HepG2 (cell line): ENCODE measurements around the gene MOG. TPM values are rescaled to one million over a fixed set of nuclear protein-coding genes. Genes with fewer than 3 reads are reported as not detected.

Experiments used
- CHD4 ChIP-seq: fragments of 200-600 bp; sonication (generic); IDR thresholded peaks from 2 replicates; pipeline ENCODE4 v1.7.0; 2017; ENCODE audit warnings: mild to moderate bottlenecking, low read length, borderline replicate concordance
- EEA1 ChIP-seq: sonication (generic); formaldehyde crosslinking; IDR thresholded peaks from 2 replicates; pipeline ENCODE4 v1.5.1; 2020; ENCODE audit warnings: mild to moderate bottlenecking, missing genetic modification reagents, borderline replicate concordance
- GMEB2 ChIP-seq: IDR thresholded peaks from 2 replicates; pipeline ENCODE4 v1.6.1; 2016; ENCODE audit warnings: missing biosample characterization, missing genetic modification reagents, low read depth
- KLF12 ChIP-seq: sonication (generic); formaldehyde crosslinking; IDR thresholded peaks from 2 replicates; pipeline ENCODE4 v1.4.0; 2020; ENCODE audit warnings: missing genetic modification reagents, borderline replicate concordance
- MEF2D ChIP-seq: sonication (generic); formaldehyde crosslinking; IDR thresholded peaks from 2 replicates; pipeline ENCODE4 v1.5.1; 2020; ENCODE audit warnings: mild to moderate bottlenecking, missing genetic modification reagents
- RELA ChIP-seq: sonication (generic); formaldehyde crosslinking; IDR thresholded peaks from 2 replicates; pipeline ENCODE4 v1.4.0; 2020; ENCODE audit warnings: missing genetic modification reagents
- ZNF124 ChIP-seq: sonication (generic); formaldehyde crosslinking; IDR thresholded peaks from 2 replicates; pipeline ENCODE4 v1.4.0; 2020; ENCODE audit warnings: missing genetic modification reagents
- ZNF33B ChIP-seq: sonication (generic); formaldehyde crosslinking; IDR thresholded peaks from 2 replicates; pipeline ENCODE4 v1.5.1; 2020; ENCODE audit warnings: mild to moderate bottlenecking, missing genetic modification reagents
- ZNF407 ChIP-seq: sonication (generic); formaldehyde crosslinking; IDR thresholded peaks from one replicate; pipeline ENCODE4 v1.5.1; 2020; ENCODE audit warnings: mild to moderate bottlenecking, missing genetic modification reagents; ENCODE audit errors: not compliant biosample characterization
- polyA plus RNA-seq, 8 experiments: library from polyadenylated mRNA; depleted of rRNA in 3 of 8; stranded (reverse) in 7 of 8; unstranded in 1 of 8; fragments of >200 nt; fragmentation: Illumina TruSeq in 4 of 8; extraction: Trizol in 4 of 8; gene quantifications; 2 replicates each; pipeline versions ENCODE4 v1.2.1 to v1.2.3, GENCODE V29; 2011 to 2016; ENCODE audit warnings: low read depth in 4 of 8, missing spikeins in 1 of 8, mixed read lengths in 1 of 8; ENCODE audit not compliant: insufficient read depth in 1 of 8
- total RNA-seq, 5 experiments: library from RNA; depleted of rRNA; stranded (reverse); fragments of >200 nt; fragmentation: Illumina TruSeq; extraction: Trizol; gene quantifications; 2 replicates each; pipeline ENCODE4 v1.2.3, GENCODE V29; 2016; ENCODE audit warnings: low read depth in 1 of 5
- TF ChIP-seq, protein P1 (sequence below): sonication (generic); formaldehyde crosslinking; IDR thresholded peaks from 2 replicates; pipeline ENCODE4 v1.8.0; 2022; ENCODE audit warnings: missing genetic modification reagents, low read depth, mild to moderate bottlenecking, borderline replicate concordance
- TF ChIP-seq, protein P2 (sequence below): sonication (generic); formaldehyde crosslinking; IDR thresholded peaks from 2 replicates; pipeline ENCODE4 v1.5.0; 2020; ENCODE audit warnings: mild to moderate bottlenecking, missing genetic modification reagents, moderate library complexity

The MOG gene
- total and polyA plus RNA-seq, 2 of the 13 experiments (the other 11 are each of a cell fraction or from before 2014, with no cell fraction given): not detected

- TF ChIP-seq, protein P1, sequence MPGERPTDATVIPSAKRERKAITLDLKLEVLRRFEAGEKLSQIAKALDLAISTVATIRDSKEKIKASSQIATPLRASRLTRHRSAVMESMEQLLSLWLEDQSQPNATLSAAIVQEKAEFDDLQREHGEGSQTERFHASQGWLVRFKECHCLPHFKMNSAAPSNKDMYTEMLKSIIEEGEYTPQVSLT (CRISPR knock-in tag): no peak
- TF ChIP-seq MEF2D (CRISPR knock-in tag) (no peak), ZNF124 (no peak; the same call in 1 of the 2 replicates), ZNF33B (CRISPR knock-in tag) (no peak), GMEB2 (CRISPR knock-in tag) (no peak), CHD4 (no peak), KLF12 (CRISPR knock-in tag) (no peak), ZNF407 (CRISPR knock-in tag) (no peak), EEA1 (CRISPR knock-in tag) (0 out of 2 replicates have a peak, but pooled peaks have one; percentile 51), RELA (CRISPR knock-in tag) (no peak; the same call in 1 of the 2 replicates)
- TF ChIP-seq, protein P2, sequence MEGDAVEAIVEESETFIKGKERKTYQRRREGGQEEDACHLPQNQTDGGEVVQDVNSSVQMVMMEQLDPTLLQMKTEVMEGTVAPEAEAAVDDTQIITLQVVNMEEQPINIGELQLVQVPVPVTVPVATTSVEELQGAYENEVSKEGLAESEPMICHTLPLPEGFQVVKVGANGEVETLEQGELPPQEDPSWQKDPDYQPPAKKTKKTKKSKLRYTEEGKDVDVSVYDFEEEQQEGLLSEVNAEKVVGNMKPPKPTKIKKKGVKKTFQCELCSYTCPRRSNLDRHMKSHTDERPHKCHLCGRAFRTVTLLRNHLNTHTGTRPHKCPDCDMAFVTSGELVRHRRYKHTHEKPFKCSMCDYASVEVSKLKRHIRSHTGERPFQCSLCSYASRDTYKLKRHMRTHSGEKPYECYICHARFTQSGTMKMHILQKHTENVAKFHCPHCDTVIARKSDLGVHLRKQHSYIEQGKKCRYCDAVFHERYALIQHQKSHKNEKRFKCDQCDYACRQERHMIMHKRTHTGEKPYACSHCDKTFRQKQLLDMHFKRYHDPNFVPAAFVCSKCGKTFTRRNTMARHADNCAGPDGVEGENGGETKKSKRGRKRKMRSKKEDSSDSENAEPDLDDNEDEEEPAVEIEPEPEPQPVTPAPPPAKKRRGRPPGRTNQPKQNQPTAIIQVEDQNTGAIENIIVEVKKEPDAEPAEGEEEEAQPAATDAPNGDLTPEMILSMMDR (CRISPR knock-in tag): peak; percentile 94
Observed at GRCh38 chr6:29649701-29650673, 6.9 kb upstream of the MOG start (continued).
